Tibial artery (tissue), 4 donors: ENCODE measurements around the gene HAPLN1.

Experiments
- DNase-seq, 2 donors: peaks; one replicate each; pipeline ENCODE4 v3.0.0-alpha.2; 2019
- H3K27ac ChIP-seq, 2 donors: fragments of 200-600 bp; sonication (generic) in 1 of 2; 1 replicate in 1 of 2; 2 replicates in 1 of 2; pipeline ENCODE4 v1.5.1; 2018 to 2019; ENCODE audit warnings: mild to moderate bottlenecking in 1 of 2
- H3K27me3 ChIP-seq, 2 donors: fragments of 200-600 bp; sonication (generic) in 1 of 2; one replicate each; pipeline versions ENCODE4 v1.5.1 to v1.6.0; 2016 to 2019
- H3K36me3 ChIP-seq, 3 donors: fragments of 200-600 bp; sonication (generic) in 2 of 3; one replicate each; pipeline ENCODE4 v1.5.1; 2016 to 2019; ENCODE audit warnings: mild to moderate bottlenecking in 2 of 3
- H3K4me1 ChIP-seq, 4 donors: fragments of 200-600 bp; sonication (generic) in 2 of 4; 1 replicate in 3 of 4; 2 replicates in 1 of 4; pipeline ENCODE4 v1.5.1; 2016 to 2019
- H3K4me3 ChIP-seq, 2 donors: fragments of 200-600 bp; sonication (generic) in 1 of 2; 1 replicate in 1 of 2; 2 replicates in 1 of 2; pipeline ENCODE4 v1.5.1; 2018 to 2019; ENCODE audit warnings: mild to moderate bottlenecking in 2 of 2
- H3K9me3 ChIP-seq, 3 donors: fragments of 200-600 bp; sonication (generic) in 1 of 3; one replicate each; pipeline ENCODE4 v1.5.1; 2016 to 2019
- CTCF ChIP-seq, 2 experiments: fragments of 200-600 bp in 1 of 2; fragments of 450-650 bp in 1 of 2; IDR thresholded peaks; one replicate each; pipeline ENCODE4 v1.5.1; 2017 to 2019; ENCODE audit warnings: antibody characterized with exemption in 2 of 2, mild to moderate bottlenecking in 1 of 2, moderate library complexity in 1 of 2
- intact Hi-C: fragments of 100-400 bp; cut with DNase I; formaldehyde crosslinking; loops from one replicate; pipeline ENCODE4 v1.15.0; 2023; ENCODE audit warnings: low total_unique reads

The HAPLN1 gene

GRCh38 chr5:83683836-83684235, 36.8 kb downstream of the HAPLN1 start:
- Histone ChIP-seq H3K4me1 (peaks cover 0 to 2% (median 0%) of the 10 kb centered on the region in 4 donors), H3K9me3 (no peaks in the 10 kb centered on the region), H3K36me3 (no peaks in the 10 kb centered on the region), H3K27ac (no peak overlapping the region), H3K27me3 (no peaks in the 10 kb centered on the region), H3K4me3 (no peak overlapping the region)
- DNase-seq, result no peak
- intact Hi-C loops, result no loop called here
- no peak for TF ChIP-seq CTCF (IDR thresholded peaks at IDR 0.05)

DNA sequence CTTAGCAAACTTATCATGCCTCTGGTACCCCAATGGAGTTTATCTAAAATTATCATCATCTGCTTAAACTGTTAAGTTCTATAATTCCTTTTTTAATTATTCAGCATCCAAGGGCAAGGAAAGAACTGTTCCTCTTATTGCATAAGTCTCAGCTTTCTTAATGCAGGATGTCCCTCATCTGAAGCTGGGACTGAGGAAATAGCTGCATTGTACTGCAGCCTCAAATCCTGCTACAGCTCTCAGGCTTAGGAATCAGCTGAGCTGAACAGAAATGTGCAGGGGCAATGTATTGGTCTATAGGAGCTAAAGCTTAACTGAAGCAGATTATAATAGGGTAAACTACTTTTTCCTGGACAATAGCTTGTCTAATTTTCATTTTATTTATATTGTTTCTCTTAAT, 48.0 kb downstream of the HAPLN1 start:
- Histone ChIP-seq H3K36me3 (no peaks in the 10 kb centered on the region), H3K27ac (no peak overlapping the region), H3K27me3 (no peaks in the 10 kb centered on the region), H3K4me3 (no peak overlapping the region), H3K9me3 (no peaks in the 10 kb centered on the region), H3K4me1 (no peaks in the 10 kb centered on the region)
- DNase-seq, result no peak
- no peak for TF ChIP-seq CTCF (IDR thresholded peaks at IDR 0.05)
- intact Hi-C loops, result no loop called here

DNA sequence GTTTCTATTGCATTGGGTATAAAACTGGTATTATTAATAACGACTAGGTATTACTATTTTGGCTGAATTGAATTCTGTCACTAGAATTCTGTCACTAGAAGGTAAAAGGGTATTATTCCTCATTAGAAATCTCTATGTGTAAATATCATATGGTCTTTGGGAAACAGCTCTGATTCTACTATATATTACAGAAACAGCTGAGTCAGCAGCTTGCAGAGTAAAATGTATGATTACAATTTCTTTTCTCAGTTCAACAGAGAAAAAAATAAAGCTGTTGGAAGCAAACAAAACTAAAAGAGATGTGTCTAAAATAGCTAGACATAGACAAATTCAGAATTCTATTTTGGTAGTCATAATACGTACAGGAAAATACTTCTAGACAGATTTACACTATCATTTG, 48.5 kb downstream of the HAPLN1 start:
- Histone ChIP-seq H3K36me3 (no peaks in the 10 kb centered on the region), H3K27ac (no peak overlapping the region), H3K27me3 (no peaks in the 10 kb centered on the region), H3K9me3 (no peaks in the 10 kb centered on the region), H3K4me3 (no peak overlapping the region), H3K4me1 (no peaks in the 10 kb centered on the region)
- no peak for DNase-seq
- no peak for TF ChIP-seq CTCF (IDR thresholded peaks at IDR 0.05)
- intact Hi-C loops, result no loop called here

- no peaks in the 10 kb centered on the region for H3K9me3 ChIP-seq
- H3K4me1 ChIP-seq, result no peaks in the 10 kb centered on the region
- no peaks in the 10 kb centered on the region for H3K27me3 ChIP-seq
- no peaks in the 10 kb centered on the region for H3K36me3 ChIP-seq
- DNase-seq, result no peak
- no peak for TF ChIP-seq CTCF (IDR thresholded peaks at IDR 0.05)
- no peak overlapping the region for H3K27ac ChIP-seq
- no peak overlapping the region for H3K4me3 ChIP-seq
- intact Hi-C loops, result no loop called here
Observed at GRCh38 chr5:83665631-83666030, 55.0 kb downstream of the HAPLN1 start.

- intact Hi-C loops, result no loop called here
- no peaks in the 10 kb centered on the region for H3K9me3 ChIP-seq
- H3K4me3 ChIP-seq, result no peak overlapping the region
- DNase-seq, result no peak
- no peak overlapping the region for H3K27ac ChIP-seq
- H3K4me1 ChIP-seq, result no peaks in the 10 kb centered on the region
- no peaks in the 10 kb centered on the region for H3K27me3 ChIP-seq
- H3K36me3 ChIP-seq, result no peaks in the 10 kb centered on the region
- TF ChIP-seq CTCF (IDR thresholded peaks at IDR 0.05), result no peak
Observed at GRCh38 chr5:83662558-83662957, 58.1 kb downstream of the HAPLN1 start.

GRCh38 chr5:83657807-83658525, 62.7 kb downstream of the HAPLN1 start:
- no peak for TF ChIP-seq CTCF (IDR thresholded peaks at IDR 0.05)
- Histone ChIP-seq H3K36me3 (no peaks in the 10 kb centered on the region), H3K27ac (no peak overlapping the region), H3K27me3 (no peaks in the 10 kb centered on the region), H3K9me3 (no peaks in the 10 kb centered on the region), H3K4me1 (no peaks in the 10 kb centered on the region), H3K4me3 (no peak overlapping the region)
- intact Hi-C loops, result no loop called here
- DNase-seq, result no peak
